IMR-90 (cell line): ENCODE results near the gene RPL18. TPM values are rescaled to one million over a fixed set of nuclear protein-coding genes. Genes with fewer than 3 reads are reported as not detected.

Experiments used
- ATAC-seq: fragments of 200-7000 bp; cut with Tn5 transposase; 2 replicates; pipeline ENCODE4 v1.9.1; 2020; ENCODE audit warnings: low read depth, mild to moderate bottlenecking, moderate library complexity
- BruUV-seq: library from RNA; stranded (reverse); fragments of 400-500 nt; replicated peaks from 2 replicates; lab custom pipeline; 2021; lab: Mats Ljungman, UMichigan
- CTCF ChIA-PET: fragments of 300-600 bp; formaldehyde crosslinking; extraction: SDS; loops from one replicate; lab custom pipeline; 2021; ENCODE audit warnings: antibody characterized with exemption; lab: Yijun Ruan, JAX
- POLR2A ChIA-PET: fragments of 300-600 bp; sonication (Branson Sonifier 250); formaldehyde crosslinking; loops from one replicate; lab custom pipeline; 2022; ENCODE audit warnings: antibody characterized with exemption; ENCODE audit not compliant: unreplicated experiment; lab: Charles Lee
- DNase-seq: peaks from one replicate; pipeline ENCODE4 v3.0.0; 2013
- H2AFZ ChIP-seq: replicated peaks from 2 replicates; pipeline ENCODE3; 2013; ENCODE audit warnings: low read length, mild to moderate bottlenecking; ENCODE audit not compliant: poor library complexity
- H2AK5ac ChIP-seq: 2 replicates; pipeline ENCODE4 v1.6.1; 2013; ENCODE audit warnings: low read depth, low read length, inconsistent platforms
- H2AK9ac ChIP-seq: replicated peaks from 2 replicates; pipeline ENCODE3; 2013; ENCODE audit warnings: mild to moderate bottlenecking, low read depth, low read length, moderate library complexity; ENCODE audit not compliant: poor library complexity
- H2BK120ac ChIP-seq: 2 replicates; pipeline ENCODE4 v1.6.1; 2013; ENCODE audit warnings: low read depth, low read length, inconsistent platforms
- H2BK15ac ChIP-seq: 3 replicates; pipeline ENCODE4 v1.6.1; 2013; ENCODE audit warnings: low read depth, low read length, inconsistent platforms
- H2BK20ac ChIP-seq: 2 replicates; pipeline ENCODE4 v1.6.1; 2013; ENCODE audit warnings: low read depth, mild to moderate bottlenecking, inconsistent platforms, low read length, moderate library complexity
- H2BK5ac ChIP-seq: 2 replicates; pipeline ENCODE4 v1.6.1; 2013; ENCODE audit warnings: mild to moderate bottlenecking, low read depth, low read length, inconsistent platforms; ENCODE audit not compliant: poor library complexity, severe bottlenecking
- H3K14ac ChIP-seq: replicated peaks from 2 replicates; pipeline ENCODE4 v1.6.1; 2013; ENCODE audit warnings: low read depth, low read length, inconsistent platforms
- H3K18ac ChIP-seq: 2 replicates; pipeline ENCODE4 v1.6.1; 2013; ENCODE audit warnings: low read depth, low read length, control low read depth
- H3K23ac ChIP-seq: 2 replicates; pipeline ENCODE4 v1.6.1; 2013; ENCODE audit warnings: low read depth, low read length, inconsistent platforms
- H3K27ac ChIP-seq: 2 replicates; pipeline ENCODE4 v1.5.1; 2013; ENCODE audit warnings: mild to moderate bottlenecking, control low read depth, low read length; ENCODE audit not compliant: insufficient read depth
- H3K27me3 ChIP-seq: 2 replicates; pipeline ENCODE4 v1.6.1; 2013; ENCODE audit warnings: low read length; ENCODE audit not compliant: control insufficient read depth, insufficient read depth
- H3K36me3 ChIP-seq: 2 replicates; pipeline ENCODE4 v1.6.1; 2013; ENCODE audit warnings: low read length, mixed read lengths; ENCODE audit not compliant: control insufficient read depth, insufficient read depth
- H3K4ac ChIP-seq: 2 replicates; pipeline ENCODE4 v1.6.1; 2013; ENCODE audit warnings: low read depth, low read length, inconsistent platforms
- H3K4me1 ChIP-seq: 2 replicates; pipeline ENCODE4 v1.6.1; 2013; ENCODE audit warnings: low read length, mixed read lengths; ENCODE audit not compliant: control insufficient read depth, insufficient read depth
- H3K4me2 ChIP-seq: 2 replicates; pipeline ENCODE4 v1.6.1; 2013; ENCODE audit warnings: low read depth, mild to moderate bottlenecking, control low read depth, low read length, moderate library complexity
- H3K4me3 ChIP-seq: 2 replicates; pipeline ENCODE4 v1.5.1; 2013; ENCODE audit warnings: low read depth, mild to moderate bottlenecking, control low read depth, low read length, moderate library complexity; ENCODE audit not compliant: insufficient read depth
- H3K56ac ChIP-seq: 2 replicates; pipeline ENCODE4 v1.6.1; 2013; ENCODE audit warnings: low read length, inconsistent platforms; ENCODE audit not compliant: insufficient read depth; ENCODE audit errors: extremely low read depth
- H3K79me1 ChIP-seq, 2 experiments: 2 replicates each; pipeline ENCODE4 v1.6.1; 2013; ENCODE audit warnings: low read length in 2 of 2, inconsistent platforms in 1 of 2, low read depth in 1 of 2
- H3K9ac ChIP-seq: 2 replicates; pipeline ENCODE4 v1.6.1; 2013; ENCODE audit warnings: low read depth, low read length, control low read depth
- H3K9me1 ChIP-seq: 2 replicates; pipeline ENCODE4 v1.6.1; 2013; ENCODE audit warnings: low read length, inconsistent platforms; ENCODE audit not compliant: insufficient read depth
- H3K9me3 ChIP-seq: 2 replicates; pipeline ENCODE4 v1.6.1; 2013; ENCODE audit warnings: low read length; ENCODE audit not compliant: control insufficient read depth, insufficient read depth
- H4K20me1 ChIP-seq: 2 replicates; pipeline ENCODE4 v1.6.1; 2013; ENCODE audit warnings: low read length, inconsistent platforms; ENCODE audit not compliant: insufficient read depth
- H4K5ac ChIP-seq: 2 replicates; pipeline ENCODE4 v1.6.1; 2013; ENCODE audit warnings: mild to moderate bottlenecking, low read depth, low read length, control low read depth
- H4K8ac ChIP-seq, 2 experiments: 2 replicates each; pipeline ENCODE4 v1.6.1; 2013; ENCODE audit warnings: low read depth in 2 of 2, low read length in 2 of 2, control low read depth in 1 of 2, inconsistent platforms in 1 of 2
- H4K91ac ChIP-seq: 2 replicates; pipeline ENCODE4 v1.6.1; 2013; ENCODE audit warnings: low read depth, low read length, inconsistent platforms; ENCODE audit not compliant: insufficient read depth
- BHLHE40 ChIP-seq: fragments of 150-350 bp; IDR thresholded peaks from 2 replicates; pipeline ENCODE4 v1.6.1; 2016; ENCODE audit warnings: mild to moderate bottlenecking, low read depth, low read length
- CEBPB ChIP-seq: IDR thresholded peaks from 2 replicates; pipeline ENCODE4 v1.6.1; 2012; ENCODE audit warnings: low read depth, low read length, improper control_type of control experiment
- ELK1 ChIP-seq: fragments of 150-350 bp; IDR thresholded peaks from 2 replicates; pipeline ENCODE4 v1.6.1; 2016; ENCODE audit warnings: low read depth, mild to moderate bottlenecking, low read length, moderate library complexity, borderline replicate concordance
- FOS ChIP-seq: fragments of 150-350 bp; IDR thresholded peaks from 2 replicates; pipeline ENCODE4 v1.6.1; 2016; ENCODE audit warnings: low read depth, low read length
- MAFK ChIP-seq: IDR thresholded peaks from 2 replicates; pipeline ENCODE4 v1.6.1; 2012; ENCODE audit warnings: low read depth, low read length, improper control_type of control experiment
- MAZ ChIP-seq: IDR thresholded peaks from 2 replicates; pipeline ENCODE4 v1.6.1; 2012; ENCODE audit warnings: low read depth, mild to moderate bottlenecking, low read length, improper control_type of control experiment, moderate library complexity, borderline replicate concordance
- MXI1 ChIP-seq: IDR thresholded peaks from 2 replicates; pipeline ENCODE4 v1.6.1; 2012; ENCODE audit warnings: low read depth, mild to moderate bottlenecking, low read length, moderate library complexity, borderline replicate concordance
- POLR2A ChIP-seq: IDR thresholded peaks from 2 replicates; pipeline ENCODE4 v1.6.1; 2012; ENCODE audit warnings: mild to moderate bottlenecking, low read depth, low read length
- RAD21 ChIP-seq: IDR thresholded peaks from 2 replicates; pipeline ENCODE4 v1.6.1; 2012; ENCODE audit warnings: low read length, improper control_type of control experiment
- RCOR1 ChIP-seq: IDR thresholded peaks from 2 replicates; pipeline ENCODE4 v1.6.1; 2012; ENCODE audit warnings: mild to moderate bottlenecking, low read length, improper control_type of control experiment; ENCODE audit not compliant: insufficient replicate concordance
- RFX5 ChIP-seq: IDR thresholded peaks from 2 replicates; pipeline ENCODE4 v1.8.0; 2012; ENCODE audit warnings: low read depth, mild to moderate bottlenecking, low read length, moderate library complexity
- SMC3 ChIP-seq: fragments of 150-350 bp; IDR thresholded peaks from 2 replicates; pipeline ENCODE4 v1.6.1; 2016; ENCODE audit warnings: low read depth, mild to moderate bottlenecking, antibody characterized with exemption, low read length, moderate library complexity
- WGBS, 2 experiments: methylation state at CpG; one replicate each; pipeline versions ENCODE4 v1.1.5 to v1.1.7; 2013; ENCODE audit warnings: missing lambda C conversion rate in 2 of 2; ENCODE audit not compliant: insufficient read length in 1 of 2; ENCODE audit errors: extremely low coverage in 2 of 2; 5-methylcytosine and 5-hydroxymethylcytosine counted together
- dilution Hi-C: fragments of 300-500 bp; cut with HindIII; formaldehyde crosslinking; loops from one replicate; pipeline ENCODE4 v1.14.3; 2018; ENCODE audit warnings: low sequenced_read_pairs; ENCODE audit not compliant: unreplicated experiment
- in situ Hi-C: fragments of 300-500 bp; cut with MboI; formaldehyde crosslinking; loops from 3 replicates; pipeline ENCODE4 v1.14.3; 2019; ENCODE audit warnings: low sequenced_read_pairs, inconsistent platforms, mixed read lengths
- intact Hi-C: fragments of 100-400 bp; cut with micrococcal nuclease; formaldehyde crosslinking; loops from 2 replicates; pipeline ENCODE4 v1.10.0; 2022
- polyA plus RNA-seq, 3 experiments: library from polyadenylated mRNA; depleted of rRNA; stranded (reverse); fragments of >200 nt; gene quantifications; 2 replicates each; pipeline ENCODE4 v1.2.3, GENCODE V29; 2012; ENCODE audit warnings: low replicate concordance in 1 of 3
- total RNA-seq: library from RNA; depleted of rRNA; stranded (reverse); fragments of >200 nt; gene quantifications from 2 replicates; pipeline ENCODE4 v1.2.3, GENCODE V29; 2012
- TF ChIP-seq, protein P1 (sequence below): fragments of 150-350 bp; IDR thresholded peaks from 2 replicates; pipeline ENCODE4 v1.6.1; 2017; ENCODE audit warnings: mild to moderate bottlenecking, antibody characterized with exemption, low read length, low read depth

RPL18 gene
- total and polyA plus RNA-seq, 2 of the 4 experiments (the other 2 are of a cell fraction): 1,909 to 2,254 TPM

DNA sequence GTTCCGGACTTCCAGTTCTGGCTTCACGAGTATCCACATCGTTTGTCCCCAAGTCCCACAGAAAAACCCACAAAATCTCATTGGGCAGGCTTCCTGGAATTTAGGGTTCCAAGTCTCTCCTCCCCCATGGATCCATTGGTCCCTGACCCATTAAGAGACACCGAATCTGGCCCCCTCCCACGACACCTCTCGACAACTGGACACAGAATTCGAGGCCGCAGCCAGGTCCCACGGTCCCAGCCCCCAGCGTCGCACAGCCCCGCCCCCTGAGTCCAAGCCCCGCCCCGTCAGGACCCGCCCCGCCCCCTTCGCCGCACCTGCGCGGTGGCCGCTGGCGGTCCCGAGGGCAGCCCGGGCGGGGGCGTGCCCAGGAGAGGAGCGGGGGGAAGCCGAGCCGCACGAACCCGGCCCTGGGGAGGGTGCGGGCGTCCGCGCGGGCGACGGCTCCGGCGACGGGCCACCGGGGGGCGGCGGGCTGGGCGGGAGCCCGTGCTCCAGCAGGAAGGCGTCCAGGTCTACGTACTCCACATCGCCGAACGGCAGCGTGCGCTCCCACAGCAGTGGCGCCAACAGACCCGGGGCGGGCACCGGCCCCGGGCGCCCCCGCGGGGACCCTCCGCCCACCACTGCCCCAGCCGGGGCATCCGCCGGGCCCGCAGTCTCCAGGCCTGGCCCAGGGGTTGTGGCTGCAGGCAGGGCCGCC is 16.4 kb upstream of the RPL18 start (continued):
- TF ChIP-seq, protein P1, sequence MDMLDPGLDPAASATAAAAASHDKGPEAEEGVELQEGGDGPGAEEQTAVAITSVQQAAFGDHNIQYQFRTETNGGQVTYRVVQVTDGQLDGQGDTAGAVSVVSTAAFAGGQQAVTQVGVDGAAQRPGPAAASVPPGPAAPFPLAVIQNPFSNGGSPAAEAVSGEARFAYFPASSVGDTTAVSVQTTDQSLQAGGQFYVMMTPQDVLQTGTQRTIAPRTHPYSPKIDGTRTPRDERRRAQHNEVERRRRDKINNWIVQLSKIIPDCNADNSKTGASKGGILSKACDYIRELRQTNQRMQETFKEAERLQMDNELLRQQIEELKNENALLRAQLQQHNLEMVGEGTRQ: no peak

DNA sequence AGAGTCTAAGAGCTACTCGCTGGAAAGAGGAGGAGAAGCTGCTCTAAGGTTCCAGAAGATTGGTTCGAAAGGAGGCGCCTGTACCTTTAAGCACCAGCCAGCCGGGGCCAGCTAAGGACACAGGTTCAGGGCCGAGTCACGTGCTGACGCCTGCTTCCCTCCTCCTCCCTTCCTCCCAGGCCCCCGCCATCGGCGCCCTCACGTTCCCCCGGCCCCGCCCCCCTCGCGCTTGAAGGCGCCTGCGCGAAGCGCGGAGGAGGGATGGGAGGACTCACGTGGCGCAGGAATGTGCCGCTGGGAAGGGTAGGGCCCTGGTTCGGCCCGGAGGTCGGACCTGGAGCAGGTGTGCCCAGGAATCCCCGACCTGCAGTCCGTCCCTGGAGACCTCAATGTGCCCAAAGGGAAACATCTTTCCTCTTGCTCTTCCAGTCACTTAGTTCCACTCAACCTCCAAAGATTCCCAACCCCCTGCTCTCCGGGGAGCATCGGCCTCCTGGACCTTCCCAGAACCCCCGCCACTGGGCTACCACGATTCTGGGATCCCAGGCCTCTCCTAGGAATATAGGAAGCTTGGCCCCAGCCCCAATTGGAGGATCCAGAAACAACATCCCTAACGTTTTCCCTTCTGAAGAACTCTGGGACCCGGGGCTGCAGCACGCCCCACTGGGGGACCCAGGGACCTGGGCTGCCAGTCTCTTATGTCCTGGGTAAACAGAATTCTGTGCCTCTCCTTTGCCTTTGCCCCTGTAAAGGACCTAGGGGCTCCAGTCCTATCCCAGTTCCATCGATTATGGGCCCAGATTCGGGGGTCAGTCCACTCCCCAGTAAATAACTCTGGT is 15.7 kb upstream of the RPL18 start:
- H3K9me3 ChIP-seq: no peaks in the 10 kb centered on the region
- H3K79me1 ChIP-seq: peaks cover 0 to 18% of the 10 kb centered on the region in 2 experiments; a peak in 3 of 4 replicates
- peak overlapping the region; percentile 97 for H2BK120ac ChIP-seq
- ATAC-seq (peak; percentile 40), DNase-seq (peak; percentile 92)
- H2BK20ac ChIP-seq: peak overlapping the region; percentile 99
- BruUV-seq: no TSS peak
- peak overlapping the region; percentile 95 for H3K14ac ChIP-seq
- H3K4me2 ChIP-seq: peak overlapping the region; percentile 67
- peak overlapping the region; percentile 15; the same call in 1 of the 2 replicates for H3K4me3 ChIP-seq
- H3K23ac ChIP-seq: peak overlapping the region; percentile 61
- dilution Hi-C loops (no loop called here), in situ Hi-C loops (no loop called here), intact Hi-C loops (no loop called here)
- ChIA-PET CTCF (no interaction called here), POLR2A (interaction anchor here (0.7 kb wide), 1 partner anchor 14 kb away, joined by 3 read pairs; no protein-coding TSS in a partner anchor)
- peak overlapping the region; percentile 94 for H2AK9ac ChIP-seq
- H3K36me3 ChIP-seq: no peaks in the 10 kb centered on the region; the same call in 1 of the 2 replicates
- peak overlapping the region; percentile 91 for H2AFZ ChIP-seq
- WGBS, 2 experiments: 28% methylated on average over 2 of the region's 37 CpGs; no CpG with 5 or more reads in 1 of the 2 experiments
- H4K5ac ChIP-seq: peak overlapping the region; percentile 95
- peak overlapping the region; percentile 63 for H3K56ac ChIP-seq
- H4K20me1 ChIP-seq: peaks cover 4% of the 10 kb centered on the region; the same call in 1 of the 2 replicates
- H2BK15ac ChIP-seq: peak overlapping the region; percentile 96
- H3K27me3 ChIP-seq: no peaks in the 10 kb centered on the region
- peak overlapping the region; percentile 92 to 99 for H4K8ac ChIP-seq
- H3K4ac ChIP-seq: peak overlapping the region; percentile 96
- H2AK5ac ChIP-seq: peak overlapping the region; percentile 98
- H4K91ac ChIP-seq: peak overlapping the region; percentile 95
- peak overlapping the region; percentile 83 for H3K27ac ChIP-seq
- H3K4me1 ChIP-seq: peaks cover 43% of the 10 kb centered on the region
- H3K9me1 ChIP-seq: peaks cover 28% of the 10 kb centered on the region
- peak overlapping the region; percentile 92 for H3K18ac ChIP-seq
- peak overlapping the region; percentile 71 for H3K9ac ChIP-seq
- H2BK5ac ChIP-seq: peak overlapping the region; percentile 91
- no peak for TF ChIP-seq ELK1
- no peak for TF ChIP-seq RFX5
- no peak for TF ChIP-seq CEBPB
- no peak for TF ChIP-seq MXI1
- TF ChIP-seq POLR2A: no peak
- TF ChIP-seq BHLHE40: peak; percentile 98
- TF ChIP-seq RCOR1: no peak
- TF ChIP-seq MAFK: no peak
- no peak for TF ChIP-seq FOS
- no peak for TF ChIP-seq RAD21
- TF ChIP-seq MAZ: peak; percentile 99
- no peak for TF ChIP-seq SMC3
